GM13977 (cell line): ENCODE results near the gene CLDN15.
"Not testable (repeated sequence)": the region's sequence is repeated elsewhere in the genome, so short reads cannot be mapped to it uniquely, and the experiment has no call there.

ENCODE experiments used
- DNase-seq: peaks from one replicate; pipeline ENCODE4 v3.0.0; 2012; ENCODE audit warnings: low spot score
- CTCF ChIP-seq: IDR thresholded peaks from 2 replicates; pipeline ENCODE4 v1.5.1; 2012; ENCODE audit warnings: mild to moderate bottlenecking, control low read depth; ENCODE audit not compliant: insufficient read depth; ENCODE audit errors: extremely low read depth, missing control alignments
- in situ Hi-C: fragments of 300-500 bp; cut with MboI; formaldehyde crosslinking; loops from one replicate; pipeline ENCODE4 v1.12.0; 2022; ENCODE audit warnings: low sequenced_read_pairs, low pct_unique_long_range_greater_than_20kb, mixed read lengths, inconsistent platforms; ENCODE audit not compliant: unreplicated experiment

Gene CLDN15, protein sequence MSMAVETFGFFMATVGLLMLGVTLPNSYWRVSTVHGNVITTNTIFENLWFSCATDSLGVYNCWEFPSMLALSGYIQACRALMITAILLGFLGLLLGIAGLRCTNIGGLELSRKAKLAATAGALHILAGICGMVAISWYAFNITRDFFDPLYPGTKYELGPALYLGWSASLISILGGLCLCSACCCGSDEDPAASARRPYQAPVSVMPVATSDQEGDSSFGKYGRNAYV

DNA sequence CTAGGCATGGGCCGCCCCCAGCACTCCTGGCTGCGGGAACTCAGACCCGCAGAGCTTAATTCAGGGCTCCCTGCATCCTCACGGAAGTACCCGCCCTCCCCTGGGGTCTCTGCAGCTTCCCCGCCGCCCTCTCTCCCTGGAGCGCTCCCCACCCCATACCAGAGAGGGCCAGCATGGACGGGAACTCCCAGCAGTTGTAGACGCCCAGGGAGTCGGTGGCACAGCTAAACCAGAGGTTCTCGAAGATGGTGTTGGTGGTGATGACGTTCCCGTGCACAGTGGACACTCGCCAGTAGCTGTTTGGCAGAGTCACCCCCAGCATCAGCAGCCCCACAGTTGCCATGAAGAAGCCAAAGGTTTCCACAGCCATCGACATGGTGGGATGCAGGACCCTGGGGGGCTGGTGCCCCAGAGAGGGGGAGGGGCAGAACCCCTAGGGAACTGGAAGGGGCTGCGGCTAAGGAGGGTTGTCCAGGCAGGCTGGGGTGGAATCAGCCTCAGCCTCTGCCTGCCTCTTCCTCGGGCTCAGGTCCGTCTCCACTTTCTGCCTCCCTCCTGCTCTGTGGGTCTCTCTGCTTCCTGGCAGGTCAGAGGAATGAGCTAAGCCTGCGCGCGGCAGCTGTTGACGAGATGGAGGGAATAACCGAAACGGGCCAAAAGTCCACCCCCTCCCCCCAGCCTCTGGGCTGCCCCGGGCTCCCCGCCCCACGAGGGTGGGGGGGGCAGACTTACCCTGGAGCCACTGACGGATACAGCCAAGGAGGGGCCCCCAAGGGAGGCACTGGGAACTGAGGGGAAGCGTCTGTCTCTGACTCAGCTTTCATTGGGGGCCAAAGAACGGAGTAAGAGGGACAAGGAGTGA is at the start of gene CLDN15:
Gene CLDN15, minus strand, starts transcription at position 597 of the 862 bp plus-strand sequence. Its CDS starts 221 bp downstream, at position 376.
- in situ Hi-C loops: no loop called here
- no peak for TF ChIP-seq CTCF
- DNase-seq: no peak

- TF ChIP-seq CTCF: no peak
- no peak for DNase-seq
- in situ Hi-C loops: no loop called here
Observed at GRCh38 chr7:101287032-101287431, 49.4 kb upstream of the CLDN15 start.

DNA sequence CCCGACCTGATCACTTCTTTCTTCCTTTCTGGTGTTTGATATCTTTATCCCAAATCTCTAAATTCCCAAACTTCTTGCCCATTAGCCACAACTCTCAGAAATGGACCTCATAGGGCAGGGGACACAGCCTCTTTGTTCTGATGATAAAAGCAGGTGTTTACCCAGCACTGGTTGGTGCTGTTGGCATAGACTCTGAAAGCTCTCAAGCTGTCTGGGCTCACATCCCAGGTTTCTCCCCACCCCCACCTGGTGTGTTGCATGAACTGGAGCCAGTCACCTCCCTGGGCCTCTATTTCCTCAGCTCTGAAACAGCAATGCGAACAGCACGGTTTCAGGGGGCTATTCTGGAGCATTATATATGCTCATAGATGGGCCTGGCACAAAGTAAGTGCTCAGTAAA is 48.3 kb upstream of the CLDN15 start:
- DNase-seq, in situ Hi-C loops: not testable (repeated sequence)

DNA sequence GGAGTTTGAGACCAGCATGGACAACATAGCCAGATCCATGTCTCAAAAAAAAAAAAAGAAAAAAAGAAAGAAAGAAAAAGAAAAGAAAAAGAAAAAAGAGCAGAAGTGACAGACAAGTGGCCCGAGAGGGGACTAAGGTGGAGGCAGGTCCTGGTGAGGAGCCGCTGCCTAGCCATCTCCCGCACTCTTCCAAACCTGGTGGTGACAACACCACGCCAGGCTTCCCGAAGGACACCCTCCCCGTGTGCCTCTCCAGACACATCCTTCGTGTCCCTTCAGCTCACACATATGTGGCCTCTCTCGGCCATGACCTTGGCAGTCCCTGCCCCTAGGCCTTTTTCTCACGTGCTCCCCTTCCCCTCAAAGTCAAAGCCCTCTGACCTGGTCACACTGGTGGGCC is 47.6 kb upstream of the CLDN15 start:
- in situ Hi-C loops: no loop called here
- DNase-seq: no peak
- no peak for TF ChIP-seq CTCF

DNA sequence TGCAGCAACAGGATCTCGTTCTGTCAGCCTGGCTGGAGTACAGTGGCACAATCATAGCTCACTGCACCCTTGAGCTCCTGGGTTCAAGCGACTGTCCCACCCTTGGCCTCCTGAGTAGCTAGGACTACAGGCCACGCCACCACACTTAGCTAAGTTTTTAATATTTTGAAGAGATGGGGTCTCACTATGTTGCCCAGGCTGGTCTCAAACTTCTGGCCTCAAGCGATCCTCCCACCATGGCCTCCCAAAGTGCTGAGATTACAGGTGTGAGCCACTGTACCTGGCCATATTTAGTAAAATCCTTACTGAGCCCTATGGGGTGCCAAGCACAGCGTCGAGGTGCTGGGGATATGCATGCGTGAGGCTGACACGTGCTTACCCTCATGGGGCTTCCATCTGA is 43.3 kb upstream of the CLDN15 start:
- DNase-seq, in situ Hi-C loops: not testable (repeated sequence)

- no peak for TF ChIP-seq CTCF
- DNase-seq: no peak
- in situ Hi-C loops: no loop called here
Observed at GRCh38 chr7:101278461-101279292, 41.1 kb upstream of the CLDN15 start.

DNA sequence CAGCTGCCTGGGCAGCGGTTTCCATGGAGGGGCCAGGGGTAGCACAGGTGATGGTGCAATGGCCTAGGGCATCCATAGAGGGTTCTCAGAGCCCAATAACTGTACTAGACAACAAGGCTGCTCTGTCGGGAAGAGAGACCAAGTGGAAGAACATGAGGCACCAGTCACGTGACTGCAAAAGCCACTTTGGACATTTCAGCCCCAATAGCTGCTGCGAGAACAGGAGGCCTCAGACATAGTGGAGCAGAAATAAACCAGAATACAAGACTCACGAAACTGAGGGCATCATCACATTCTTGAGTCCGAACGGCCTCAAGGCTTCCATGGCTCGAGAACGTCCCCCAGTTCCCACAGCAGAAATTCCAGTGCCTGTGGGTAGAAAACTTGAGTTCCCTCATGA is 39.6 kb upstream of the CLDN15 start:
- DNase-seq: no peak
- in situ Hi-C loops: no loop called here
- no peak for TF ChIP-seq CTCF
